Gastroesophageal sphincter (tissue), 3 donors: Measurements from ENCODE around the gene CLCN4.

Experiments
- EP300 ChIP-seq: sonication (generic); formaldehyde crosslinking; IDR thresholded peaks from one replicate; pipeline ENCODE4 v1.6.1; 2017; ENCODE audit warnings: antibody characterized with exemption, mild to moderate bottlenecking
- POLR2A ChIP-seq, 2 donors: fragments of 450-650 bp; IDR thresholded peaks; one replicate each; pipeline ENCODE4 v1.6.1; 2017; ENCODE audit warnings: antibody characterized with exemption in 2 of 2, mild to moderate bottlenecking in 2 of 2, moderate library complexity in 1 of 2
- POLR2AphosphoS5 ChIP-seq: sonication (generic); formaldehyde crosslinking; IDR thresholded peaks from one replicate; pipeline ENCODE4 v1.6.1; 2017; ENCODE audit warnings: antibody characterized with exemption
- TF ChIP-seq, protein P1 (sequence below), 4 experiments: fragments of 200-600 bp in 2 of 4; fragments of 450-650 bp in 2 of 4; sonication (generic) in 1 of 4; IDR thresholded peaks; one replicate each; pipeline ENCODE4 v1.5.1; 2017 to 2019; ENCODE audit warnings: antibody characterized with exemption in 4 of 4, mild to moderate bottlenecking in 2 of 4, moderate library complexity in 2 of 4

DNA sequence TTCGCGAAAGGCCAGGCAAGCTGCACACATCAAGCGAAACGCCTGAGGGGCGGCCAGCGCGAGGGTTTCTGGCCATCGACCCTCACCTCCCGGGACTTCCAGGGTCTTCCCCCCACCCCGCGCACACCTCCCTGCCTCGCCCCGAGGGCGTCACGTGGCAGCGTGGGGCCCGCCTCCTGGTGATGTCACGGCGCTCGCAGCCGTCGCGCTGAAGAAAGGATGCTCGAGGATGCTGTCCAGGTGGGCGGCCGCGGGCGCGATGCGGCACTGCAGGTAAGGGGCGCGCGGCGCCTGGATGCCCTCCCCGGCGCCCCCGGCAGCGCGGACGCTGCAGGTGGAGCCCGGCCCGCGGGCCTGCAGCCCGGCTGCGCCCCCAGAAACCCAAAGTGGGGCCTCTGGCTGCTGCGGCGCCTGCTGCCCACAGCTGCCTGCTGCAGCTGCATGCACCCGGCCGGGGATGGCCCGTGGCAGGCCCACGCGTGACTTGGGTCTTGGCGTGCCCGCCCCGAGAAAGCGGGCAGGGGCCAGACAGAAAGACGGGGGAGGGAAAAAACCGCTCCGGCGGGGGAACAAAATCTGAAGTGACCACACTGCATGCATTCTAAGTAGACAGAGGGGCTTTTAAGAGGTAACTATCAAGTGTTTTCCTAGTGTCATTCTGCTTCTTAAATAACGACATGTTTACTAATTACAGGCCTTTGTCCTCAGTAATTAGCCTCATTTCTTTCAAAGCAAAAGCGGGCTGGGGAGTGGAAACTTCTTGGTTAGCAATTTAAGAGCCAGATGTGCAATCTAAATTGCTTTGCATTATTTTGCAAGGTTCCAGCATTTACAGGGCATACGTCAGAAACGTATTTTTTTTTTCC is 1.7 kb downstream of the CLCN4 start:
- TF ChIP-seq, protein P1, sequence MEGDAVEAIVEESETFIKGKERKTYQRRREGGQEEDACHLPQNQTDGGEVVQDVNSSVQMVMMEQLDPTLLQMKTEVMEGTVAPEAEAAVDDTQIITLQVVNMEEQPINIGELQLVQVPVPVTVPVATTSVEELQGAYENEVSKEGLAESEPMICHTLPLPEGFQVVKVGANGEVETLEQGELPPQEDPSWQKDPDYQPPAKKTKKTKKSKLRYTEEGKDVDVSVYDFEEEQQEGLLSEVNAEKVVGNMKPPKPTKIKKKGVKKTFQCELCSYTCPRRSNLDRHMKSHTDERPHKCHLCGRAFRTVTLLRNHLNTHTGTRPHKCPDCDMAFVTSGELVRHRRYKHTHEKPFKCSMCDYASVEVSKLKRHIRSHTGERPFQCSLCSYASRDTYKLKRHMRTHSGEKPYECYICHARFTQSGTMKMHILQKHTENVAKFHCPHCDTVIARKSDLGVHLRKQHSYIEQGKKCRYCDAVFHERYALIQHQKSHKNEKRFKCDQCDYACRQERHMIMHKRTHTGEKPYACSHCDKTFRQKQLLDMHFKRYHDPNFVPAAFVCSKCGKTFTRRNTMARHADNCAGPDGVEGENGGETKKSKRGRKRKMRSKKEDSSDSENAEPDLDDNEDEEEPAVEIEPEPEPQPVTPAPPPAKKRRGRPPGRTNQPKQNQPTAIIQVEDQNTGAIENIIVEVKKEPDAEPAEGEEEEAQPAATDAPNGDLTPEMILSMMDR (IDR thresholded peaks at IDR 0.05), result no peak
- TF ChIP-seq POLR2A (IDR thresholded peaks at IDR 0.05) (no peak), POLR2AphosphoS5 (no peak), EP300 (no peak)
